Epidermal melanocyte (primary cell): ENCODE measurements around the gene USH1C.

Experiments used
- DNase-seq: peaks from one replicate; pipeline ENCODE4 v3.0.0; 2011; ENCODE audit warnings: low spot score; ENCODE audit not compliant: insufficient read length

USH1C gene

GRCh38 chr11:17544181-17544622 is at the start of gene USH1C:
Gene USH1C, minus strand, starts transcription at chr11:17544416. Its CDS starts 109 bp downstream, at chr11:17544307.
- DNase-seq, result no peak

- DNase-seq, result no peak
Observed at GRCh38 chr11:17593466-17594245, 49.4 kb upstream of the USH1C start.

- no peak for DNase-seq
Observed at GRCh38 chr11:17591293-17591692, 47.1 kb upstream of the USH1C start.

- DNase-seq, result no peak
Observed at GRCh38 chr11:17590463-17590862, 46.2 kb upstream of the USH1C start.

- DNase-seq, result no peak
Observed at GRCh38 chr11:17588721-17589120, 44.5 kb upstream of the USH1C start.

GRCh38 chr11:17588166-17588565 is 44.0 kb upstream of the USH1C start:
- DNase-seq, result no peak

- no peak for DNase-seq
Observed at GRCh38 chr11:17585911-17586695, 41.9 kb upstream of the USH1C start.

GRCh38 chr11:17581732-17582053 is 37.5 kb upstream of the USH1C start:
- no peak for DNase-seq

GRCh38 chr11:17581036-17581731 is 37.0 kb upstream of the USH1C start:
- DNase-seq, result no peak

- DNase-seq, result no peak
Observed at GRCh38 chr11:17580271-17580670, 36.1 kb upstream of the USH1C start.

- DNase-seq, result no peak
Observed at GRCh38 chr11:17579451-17579850, 35.2 kb upstream of the USH1C start.

GRCh38 chr11:17578958-17579357 is 34.7 kb upstream of the USH1C start:
- no peak for DNase-seq

- DNase-seq, result no peak
Observed at GRCh38 chr11:17578296-17578695, 34.1 kb upstream of the USH1C start.

- no peak for DNase-seq
Observed at GRCh38 chr11:17575431-17576425, 31.5 kb upstream of the USH1C start.

- no peak for DNase-seq
Observed at GRCh38 chr11:17574141-17575091, 30.2 kb upstream of the USH1C start.

- no peak for DNase-seq
Observed at GRCh38 chr11:17573526-17573925, 29.3 kb upstream of the USH1C start.

- no peak for DNase-seq
Observed at GRCh38 chr11:17572791-17573460, 28.7 kb upstream of the USH1C start.

GRCh38 chr11:17572359-17572690 is 28.1 kb upstream of the USH1C start:
- DNase-seq, result no peak
